Psoas muscle (tissue), 8 donors: Measurements from ENCODE around the gene GALT. TPM values are rescaled to one million over a fixed set of nuclear protein-coding genes. Genes with fewer than 3 reads are reported as not detected.

Experiments
- ATAC-seq, 4 donors: fragments of 200-7000 bp; cut with Tn5 transposase; one replicate each; pipeline ENCODE4 v1.9.1; 2020; ENCODE audit warnings: moderate library complexity in 3 of 4, mild to moderate bottlenecking in 2 of 4
- DNase-seq, 2 donors: peaks; one replicate each; pipeline ENCODE4 v3.0.0-alpha.2; 2020
- H3K27ac ChIP-seq: fragments of 200-600 bp; one replicate; pipeline ENCODE4 v1.8.0; 2022
- H3K27me3 ChIP-seq, 3 donors: fragments of 200-600 bp in 1 of 3; one replicate each; pipeline versions ENCODE4 v1.6.1 to v1.8.0; 2013 to 2022; ENCODE audit warnings: low read length in 2 of 3, mild to moderate bottlenecking in 2 of 3, moderate library complexity in 1 of 3; ENCODE audit not compliant: insufficient read depth in 3 of 3
- H3K36me3 ChIP-seq, 2 donors: fragments of 200-600 bp in 1 of 2; one replicate each; pipeline versions ENCODE4 v1.6.1 to v1.8.0; 2013 to 2022; ENCODE audit warnings: low read depth in 1 of 2, mild to moderate bottlenecking in 1 of 2, moderate library complexity in 1 of 2; ENCODE audit not compliant: insufficient read depth in 1 of 2
- H3K4me1 ChIP-seq: fragments of 200-600 bp; one replicate; pipeline ENCODE4 v1.8.0; 2022
- H3K4me3 ChIP-seq: fragments of 200-600 bp; one replicate; pipeline ENCODE4 v1.8.0; 2022; ENCODE audit warnings: mild to moderate bottlenecking
- H3K9me3 ChIP-seq: fragments of 200-600 bp; one replicate; pipeline ENCODE4 v1.8.0; 2022
- WGBS, 3 donors: extraction: QIAGEN DNeasy Blood & Tissue Kit; methylation state at CpG; one replicate each; pipeline versions ENCODE4 v1.1.6 to v1.1.7; 2013; 5-methylcytosine and 5-hydroxymethylcytosine counted together
- intact Hi-C, 2 donors: fragments of 100-400 bp; cut with DNase I; formaldehyde crosslinking; loops; one replicate each; pipeline versions ENCODE4 v1.11.0 to v1.14.2; 2022
- polyA plus RNA-seq, 3 donors: library from polyadenylated mRNA; stranded (reverse); fragments of 200-250 nt; gene quantifications; one replicate each; pipeline ENCODE4 v1.2.3, GENCODE V29; 2013
- total RNA-seq, 4 donors: library from RNA; stranded (reverse); fragmentation: NEBNext Ultra II Directional in 2 of 4; extraction: Animal tissue kit (Norgen Biotek cat#: 25700) in 2 of 4; gene quantifications; one replicate each; pipeline versions ENCODE4 v1.2.1 to v1.2.4, GENCODE V29; 2021 to 2023
- TF ChIP-seq, protein P1 (sequence below): fragments of 200-600 bp; IDR thresholded peaks from one replicate; pipeline ENCODE4 v1.8.0; 2022; ENCODE audit warnings: antibody characterized with exemption
- donor health status: healthy with polysubstance abuse.
- donor health status: DM: no; HTN: no; CAD: no; lungs with moderate emphysema.
- donor health status: Bipolar disorder and iron deficiency.
- donor health status: healthy.
- donor health status: DM: yes; HTN: yes; CAD: no.
- donor health status: DM: no; HTN: no; CAD: no.
- donor health status: DM: no; HTN: no; CAD: no.
- donor health status: DM: yes; HTN: yes; CAD: no.

The GALT gene
- total and polyA plus RNA-seq, 7 donors = 9.5 to 40.6 (median 17.7) TPM

DNA sequence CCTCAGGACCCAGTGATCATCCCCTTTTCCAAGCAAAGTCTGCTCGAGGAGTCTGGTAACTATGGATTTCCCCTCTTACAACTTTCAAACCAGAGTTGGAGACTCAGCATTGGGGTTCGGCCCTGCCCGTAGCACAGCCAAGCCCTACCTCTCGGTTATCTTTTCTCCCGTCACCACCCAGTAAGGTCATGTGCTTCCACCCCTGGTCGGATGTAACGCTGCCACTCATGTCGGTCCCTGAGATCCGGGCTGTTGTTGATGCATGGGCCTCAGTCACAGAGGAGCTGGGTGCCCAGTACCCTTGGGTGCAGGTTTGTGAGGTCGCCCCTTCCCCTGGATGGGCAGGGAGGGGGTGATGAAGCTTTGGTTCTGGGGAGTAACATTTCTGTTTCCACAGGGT, 1.2 kb downstream of the GALT start:
- peak overlapping the region; percentile 74 for H3K4me3 ChIP-seq
- H3K27me3 ChIP-seq = no peaks in the 10 kb centered on the region
- no peak for DNase-seq
- no peak for ATAC-seq
- H3K27ac ChIP-seq = peak overlapping the region; percentile 81
- 63 to 76% (median 66%) methylated on average over 10 of the region's 10 CpGs for WGBS, 3 donors
- peaks cover 26% of the 10 kb centered on the region for H3K4me1 ChIP-seq
- TF ChIP-seq, protein P1, sequence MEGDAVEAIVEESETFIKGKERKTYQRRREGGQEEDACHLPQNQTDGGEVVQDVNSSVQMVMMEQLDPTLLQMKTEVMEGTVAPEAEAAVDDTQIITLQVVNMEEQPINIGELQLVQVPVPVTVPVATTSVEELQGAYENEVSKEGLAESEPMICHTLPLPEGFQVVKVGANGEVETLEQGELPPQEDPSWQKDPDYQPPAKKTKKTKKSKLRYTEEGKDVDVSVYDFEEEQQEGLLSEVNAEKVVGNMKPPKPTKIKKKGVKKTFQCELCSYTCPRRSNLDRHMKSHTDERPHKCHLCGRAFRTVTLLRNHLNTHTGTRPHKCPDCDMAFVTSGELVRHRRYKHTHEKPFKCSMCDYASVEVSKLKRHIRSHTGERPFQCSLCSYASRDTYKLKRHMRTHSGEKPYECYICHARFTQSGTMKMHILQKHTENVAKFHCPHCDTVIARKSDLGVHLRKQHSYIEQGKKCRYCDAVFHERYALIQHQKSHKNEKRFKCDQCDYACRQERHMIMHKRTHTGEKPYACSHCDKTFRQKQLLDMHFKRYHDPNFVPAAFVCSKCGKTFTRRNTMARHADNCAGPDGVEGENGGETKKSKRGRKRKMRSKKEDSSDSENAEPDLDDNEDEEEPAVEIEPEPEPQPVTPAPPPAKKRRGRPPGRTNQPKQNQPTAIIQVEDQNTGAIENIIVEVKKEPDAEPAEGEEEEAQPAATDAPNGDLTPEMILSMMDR = no peak
- no peaks in the 10 kb centered on the region for H3K9me3 ChIP-seq
- H3K36me3 ChIP-seq = peaks cover 0 to 34% of the 10 kb centered on the region in 2 donors
- intact Hi-C loops = loop anchor here in 1 of 2 donors (5.0 kb wide), 1 partner anchor 55 kb away; no protein-coding TSS in a partner anchor

DNA sequence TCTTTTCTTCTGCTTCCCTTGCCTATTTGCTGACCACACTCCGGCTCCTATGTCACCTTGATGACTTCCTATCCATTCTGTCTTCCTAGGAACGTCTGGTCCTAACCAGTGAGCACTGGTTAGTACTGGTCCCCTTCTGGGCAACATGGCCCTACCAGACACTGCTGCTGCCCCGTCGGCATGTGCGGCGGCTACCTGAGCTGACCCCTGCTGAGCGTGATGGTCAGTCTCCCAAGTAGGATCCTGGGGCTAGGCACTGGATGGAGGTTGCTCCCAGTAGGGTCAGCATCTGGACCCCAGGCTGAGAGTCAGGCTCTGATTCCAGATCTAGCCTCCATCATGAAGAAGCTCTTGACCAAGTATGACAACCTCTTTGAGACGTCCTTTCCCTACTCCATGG, 2.2 kb downstream of the GALT start:
- ATAC-seq (no peak), DNase-seq (no peak)
- Histone ChIP-seq H3K4me1 (peaks cover 36% of the 10 kb centered on the region), H3K4me3 (no peak overlapping the region), H3K27ac (no peak overlapping the region), H3K9me3 (no peaks in the 10 kb centered on the region), H3K27me3 (no peaks in the 10 kb centered on the region), H3K36me3 (peaks cover 0 to 34% of the 10 kb centered on the region in 2 donors)
- intact Hi-C loops = loop anchor here in 1 of 2 donors (5.0 kb wide), 1 partner anchor 54 kb away; no protein-coding TSS in a partner anchor
- WGBS, 3 donors = 82 to 83% (median 83%) methylated on average over 8 of the region's 8 CpGs
- TF ChIP-seq, protein P1 = no peak

GRCh38 chr9:34650816-34651215, 4.3 kb downstream of the GALT start:
- intact Hi-C loops = no loop called here
- Histone ChIP-seq H3K36me3 (peaks cover 0 to 34% of the 10 kb centered on the region in 2 donors), H3K4me3 (no peak overlapping the region), H3K27ac (peak overlapping the region; percentile 88), H3K4me1 (peaks cover 51% of the 10 kb centered on the region), H3K9me3 (no peaks in the 10 kb centered on the region), H3K27me3 (no peaks in the 10 kb centered on the region)
- peak in 1 of 2 donors; percentile 41 for DNase-seq
- WGBS, 3 donors = 50 to 57% (median 57%) methylated on average over 5 of the region's 5 CpGs
- ATAC-seq = no peak
- TF ChIP-seq, protein P1 = no peak

DNA sequence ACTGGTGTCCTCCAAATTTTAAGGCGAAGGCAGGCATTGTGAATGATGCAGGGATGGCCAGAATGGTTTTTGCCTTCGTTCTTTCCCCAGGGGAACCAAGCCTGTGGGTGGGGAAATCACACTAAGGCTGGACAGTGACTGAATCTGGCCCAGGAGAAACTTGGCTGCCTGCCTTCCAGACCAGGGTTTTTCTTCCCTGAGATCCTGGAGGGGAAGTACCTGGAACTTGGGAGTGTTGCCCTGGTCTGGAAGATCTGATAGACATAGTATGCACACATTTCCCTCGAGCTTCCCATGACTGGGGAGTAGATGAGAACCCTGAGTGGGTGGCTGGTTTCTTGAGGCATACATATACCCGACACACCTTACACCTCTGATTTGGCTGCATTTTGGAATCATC, 4.8 kb downstream of the GALT start:
- Histone ChIP-seq H3K36me3 (peaks cover 0 to 34% of the 10 kb centered on the region in 2 donors), H3K27me3 (no peaks in the 10 kb centered on the region), H3K4me1 (peaks cover 51% of the 10 kb centered on the region), H3K9me3 (no peaks in the 10 kb centered on the region), H3K4me3 (peak overlapping the region; percentile 68), H3K27ac (peak overlapping the region; percentile 88)
- intact Hi-C loops = no loop called here
- peak in 1 of 2 donors; percentile 49 for DNase-seq
- no peak for ATAC-seq
- TF ChIP-seq, protein P1 = no peak
- WGBS, 3 donors = 24 to 33% (median 26%) methylated on average over 4 of the region's 4 CpGs
